ENCODE measurements around the gene KLHL2. TPM values are rescaled to one million over a fixed set of nuclear protein-coding genes. Genes with fewer than 3 reads are reported as not detected.
"Not testable (repeated sequence)": the region's sequence is repeated elsewhere in the genome, so short reads cannot be mapped to it uniquely, and the experiment has no call there.

The KLHL2 gene
- total and polyA plus RNA-seq, 2 experiments from 2014 or later, result 8.2 to 21.3 TPM

DNA sequence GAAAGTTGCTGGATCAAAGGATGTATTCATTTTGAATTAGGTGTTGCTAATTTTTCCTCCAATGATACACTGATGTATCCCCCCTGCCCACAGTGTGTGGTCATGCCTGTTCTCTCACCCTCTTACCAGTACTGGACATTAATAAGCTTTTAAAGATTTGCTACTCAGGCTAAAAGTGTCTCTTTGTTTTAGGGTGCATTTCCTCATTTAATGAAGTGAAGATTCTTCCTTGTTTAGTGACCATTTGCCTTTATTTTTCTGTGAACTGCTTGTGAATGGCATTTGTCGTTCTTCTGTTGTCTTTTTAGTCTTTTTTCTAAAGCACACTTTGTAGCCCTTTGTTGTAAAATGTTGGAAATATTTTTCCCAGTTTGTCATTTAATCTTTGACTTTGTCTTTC is 125.1 kb downstream of the KLHL2 start:
- Histone ChIP-seq H3K4me3 (peak overlapping the region; percentile 38), H3K4me1 (ENCODE audit: insufficient read depth) (peaks cover 14% of the 10 kb centered on the region), H3K9me3 (ENCODE audit: low read depth) (no peaks in the 10 kb centered on the region), H3K27ac (no peak overlapping the region), H3K9me2 (replicated peaks; ENCODE audit: insufficient read depth) (no peaks in the 10 kb centered on the region), H3K4me2 (peak overlapping the region; percentile 82), H2AFZ (no peak overlapping the region), H3K36me3 (replicated peaks; ENCODE audit: insufficient read depth, low read depth) (no peaks in the 10 kb centered on the region), H3K79me2 (peaks cover 99% of the 10 kb centered on the region), H3K27me3 (no peaks in the 10 kb centered on the region), H4K20me1 (ENCODE audit: insufficient read depth, poor library complexity, severe bottlenecking) (peaks cover 93% of the 10 kb centered on the region)
- DNase-seq (ENCODE audit: low spot score), result no peak
- TF ChIP-seq EZH2 (IDR thresholded peaks at IDR 0.05; ENCODE audit: borderline replicate concordance) (no peak), EZH2phosphoT487 (IDR thresholded peaks at IDR 0.05; ENCODE audit: low read depth, severe bottlenecking, unreplicated experiment) (no peak)
- TF ChIP-seq, protein P1, sequence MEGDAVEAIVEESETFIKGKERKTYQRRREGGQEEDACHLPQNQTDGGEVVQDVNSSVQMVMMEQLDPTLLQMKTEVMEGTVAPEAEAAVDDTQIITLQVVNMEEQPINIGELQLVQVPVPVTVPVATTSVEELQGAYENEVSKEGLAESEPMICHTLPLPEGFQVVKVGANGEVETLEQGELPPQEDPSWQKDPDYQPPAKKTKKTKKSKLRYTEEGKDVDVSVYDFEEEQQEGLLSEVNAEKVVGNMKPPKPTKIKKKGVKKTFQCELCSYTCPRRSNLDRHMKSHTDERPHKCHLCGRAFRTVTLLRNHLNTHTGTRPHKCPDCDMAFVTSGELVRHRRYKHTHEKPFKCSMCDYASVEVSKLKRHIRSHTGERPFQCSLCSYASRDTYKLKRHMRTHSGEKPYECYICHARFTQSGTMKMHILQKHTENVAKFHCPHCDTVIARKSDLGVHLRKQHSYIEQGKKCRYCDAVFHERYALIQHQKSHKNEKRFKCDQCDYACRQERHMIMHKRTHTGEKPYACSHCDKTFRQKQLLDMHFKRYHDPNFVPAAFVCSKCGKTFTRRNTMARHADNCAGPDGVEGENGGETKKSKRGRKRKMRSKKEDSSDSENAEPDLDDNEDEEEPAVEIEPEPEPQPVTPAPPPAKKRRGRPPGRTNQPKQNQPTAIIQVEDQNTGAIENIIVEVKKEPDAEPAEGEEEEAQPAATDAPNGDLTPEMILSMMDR (IDR thresholded peaks at IDR 0.05; ENCODE audit: poor library complexity), result no peak
- 71% methylated on average over 1 of the region's 1 CpG for WGBS (ENCODE audit: low lambda C conversion rate, missing lambda C conversion rate)

DNA sequence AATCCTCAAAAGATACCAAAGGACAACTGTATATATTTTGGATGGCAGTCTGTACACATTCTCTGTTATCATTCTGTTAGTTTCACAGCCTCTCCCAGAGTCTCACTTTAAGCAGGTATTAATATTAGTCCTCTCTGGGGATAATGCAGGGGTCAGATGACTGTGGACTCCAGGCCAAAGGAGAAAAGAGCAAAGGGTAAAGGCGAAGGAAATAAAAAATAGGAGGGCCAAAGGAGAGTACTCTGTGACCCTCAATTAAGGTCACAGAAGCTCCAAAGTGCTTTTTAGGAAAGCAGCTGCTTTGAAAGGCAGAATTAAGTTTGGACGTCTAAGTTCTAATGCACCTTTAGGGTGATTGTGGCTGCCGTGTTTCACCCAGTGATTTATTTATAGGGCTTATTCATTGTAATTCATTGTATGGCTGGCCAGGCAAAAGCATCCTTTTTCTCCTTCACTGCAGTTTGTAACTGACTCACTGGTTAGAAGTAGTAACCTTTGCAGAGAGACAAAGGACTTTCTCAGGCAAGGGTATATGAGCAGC is 127.9 kb downstream of the KLHL2 start:
- Histone ChIP-seq H3K4me1 (ENCODE audit: insufficient read depth) (peaks cover 14% of the 10 kb centered on the region), H3K79me2 (peaks cover 84% of the 10 kb centered on the region), H3K9me2 (replicated peaks; ENCODE audit: insufficient read depth) (no peaks in the 10 kb centered on the region), H2AFZ (no peak overlapping the region), H3K27me3 (no peaks in the 10 kb centered on the region), H3K9me3 (ENCODE audit: low read depth) (no peaks in the 10 kb centered on the region), H3K36me3 (replicated peaks; ENCODE audit: insufficient read depth, low read depth) (no peaks in the 10 kb centered on the region), H3K4me2 (peak overlapping the region; percentile 82), H3K27ac (no peak overlapping the region), H3K4me3 (no peak overlapping the region), H4K20me1 (ENCODE audit: insufficient read depth, poor library complexity, severe bottlenecking) (peaks cover 93% of the 10 kb centered on the region)
- TF ChIP-seq, protein P1 (IDR thresholded peaks at IDR 0.05; ENCODE audit: poor library complexity), result no peak
- no peak for TF ChIP-seq EZH2phosphoT487 (IDR thresholded peaks at IDR 0.05; ENCODE audit: low read depth, severe bottlenecking, unreplicated experiment)
- TF ChIP-seq EZH2 (IDR thresholded peaks at IDR 0.05; ENCODE audit: borderline replicate concordance), result no peak
- WGBS (ENCODE audit: low lambda C conversion rate, missing lambda C conversion rate), result 89% methylated on average over 3 of the region's 3 CpGs
- no peak for DNase-seq (ENCODE audit: low spot score)

DNA sequence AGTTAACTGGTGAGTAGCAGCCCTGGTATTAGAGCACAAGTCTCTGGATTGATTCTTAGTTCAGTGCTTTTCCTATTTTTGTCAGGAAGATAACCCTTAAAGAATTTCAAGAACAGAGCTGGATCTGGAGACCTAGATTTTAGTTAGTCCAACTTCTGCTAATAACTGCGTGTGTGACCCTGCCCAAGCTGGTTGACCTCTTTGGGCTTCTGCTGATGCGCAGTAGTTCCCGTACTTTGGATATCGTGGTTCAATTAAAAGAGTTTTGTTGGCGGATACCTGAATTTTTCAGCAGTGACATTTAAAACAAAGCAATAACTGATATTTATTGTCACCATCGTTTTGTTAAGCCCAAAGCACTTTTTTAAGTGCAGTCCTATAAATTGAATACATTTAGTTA is 129.4 kb downstream of the KLHL2 start:
- Histone ChIP-seq H3K9me3 (ENCODE audit: low read depth) (no peaks in the 10 kb centered on the region), H3K4me3 (no peak overlapping the region), H3K27ac (no peak overlapping the region), H3K79me2 (peaks cover 69% of the 10 kb centered on the region), H3K4me1 (ENCODE audit: insufficient read depth) (peaks cover 7% of the 10 kb centered on the region), H3K9me2 (replicated peaks; ENCODE audit: insufficient read depth) (no peaks in the 10 kb centered on the region), H3K36me3 (replicated peaks; ENCODE audit: insufficient read depth, low read depth) (no peaks in the 10 kb centered on the region), H4K20me1 (ENCODE audit: insufficient read depth, poor library complexity, severe bottlenecking) (peaks cover 81% of the 10 kb centered on the region), H3K27me3 (no peaks in the 10 kb centered on the region), H3K4me2 (no peak overlapping the region), H2AFZ (no peak overlapping the region)
- no peak for DNase-seq (ENCODE audit: low spot score)
- 94% methylated on average over 6 of the region's 6 CpGs for WGBS (ENCODE audit: low lambda C conversion rate, missing lambda C conversion rate)
- TF ChIP-seq, protein P1 (IDR thresholded peaks at IDR 0.05; ENCODE audit: poor library complexity), result no peak
- TF ChIP-seq EZH2 (IDR thresholded peaks at IDR 0.05; ENCODE audit: borderline replicate concordance) (no peak), EZH2phosphoT487 (IDR thresholded peaks at IDR 0.05; ENCODE audit: low read depth, severe bottlenecking, unreplicated experiment) (no peak)

DNA sequence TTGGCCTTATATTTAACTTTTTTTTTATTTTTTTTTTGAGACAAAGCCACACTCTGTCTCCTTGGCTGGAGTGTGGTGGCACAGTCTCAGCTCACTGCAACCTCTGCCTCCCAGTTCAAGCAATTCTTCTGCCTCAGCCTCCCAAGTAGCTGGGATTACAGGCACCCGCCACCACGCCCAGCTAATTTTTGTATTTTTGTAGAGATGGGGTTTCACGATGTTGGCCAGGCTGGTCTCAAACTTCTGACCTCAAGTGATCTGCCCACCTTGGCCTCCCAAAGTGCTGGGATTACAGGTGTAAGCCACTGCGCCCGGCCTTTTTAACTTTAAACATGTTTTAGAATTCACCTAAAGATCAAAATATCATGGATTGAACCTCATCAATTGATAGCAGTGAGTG is 135.0 kb downstream of the KLHL2 start:
- not testable (repeated sequence) for H3K4me3 ChIP-seq; H3K27ac ChIP-seq; H3K27me3 ChIP-seq; H3K9me3 ChIP-seq (ENCODE audit: low read depth); H3K36me3 ChIP-seq (replicated peaks; ENCODE audit: insufficient read depth, low read depth); H3K9me2 ChIP-seq (replicated peaks; ENCODE audit: insufficient read depth); H3K4me2 ChIP-seq; DNase-seq (ENCODE audit: low spot score); H3K4me1 ChIP-seq (ENCODE audit: insufficient read depth); H2AFZ ChIP-seq
- WGBS (ENCODE audit: low lambda C conversion rate, missing lambda C conversion rate), result 92% methylated on average over 5 of the region's 5 CpGs
- Histone ChIP-seq H3K79me2 (peaks cover 13% of the 10 kb centered on the region), H4K20me1 (ENCODE audit: insufficient read depth, poor library complexity, severe bottlenecking) (peaks cover 25% of the 10 kb centered on the region)
